HG03558 (cell line): ENCODE data around the gene CERT1.

Experiments
- ATAC-seq: cut with Tn5 transposase; IDR thresholded peaks from one replicate; pipeline ENCODE4 v1.9.1; 2021; ENCODE audit warnings: moderate number of reproducible peaks; ENCODE audit not compliant: unreplicated experiment; ENCODE audit errors: extremely low read depth

The CERT1 gene

DNA sequence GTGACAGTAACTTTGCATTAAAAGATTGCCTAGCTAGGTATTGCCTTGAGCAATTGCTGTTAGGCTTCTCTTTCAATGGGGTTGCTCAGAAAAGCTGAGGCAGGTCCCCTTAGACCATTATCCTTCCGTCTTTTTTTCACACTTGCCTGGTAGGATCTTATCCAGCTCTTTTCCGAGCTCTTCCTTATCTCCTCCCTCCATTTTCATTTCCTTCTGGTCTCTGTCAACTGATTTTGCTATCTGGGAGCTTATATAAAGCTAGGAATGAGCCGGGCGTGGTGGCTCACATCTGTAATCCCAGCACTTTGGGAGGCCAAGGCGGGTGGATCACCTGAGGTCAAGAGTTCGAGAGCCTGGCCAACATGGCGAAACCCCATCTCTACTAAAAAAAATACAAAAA lies 181.0 kb downstream of the CERT1 start:
- no peak for ATAC-seq
